HCT116 (cell line): ENCODE results near the gene TAF15. TPM values are rescaled to one million over a fixed set of nuclear protein-coding genes. Genes with fewer than 3 reads are reported as not detected.

Source experiments
- ATAC-seq: fragments of 200-7000 bp; cut with Tn5 transposase; 2 replicates; pipeline ENCODE4 v1.9.1; 2020; ENCODE audit warnings: mild to moderate bottlenecking, moderate library complexity
- BruUV-seq: library from RNA; stranded (reverse); fragments of 400-500 nt; replicated peaks from 2 replicates; lab custom pipeline; 2021; lab: Mats Ljungman, UMichigan
- CTCF ChIA-PET: fragments of 300-600 bp; sonication (Branson Sonifier 250); formaldehyde crosslinking; loops from one replicate; lab custom pipeline; 2021; ENCODE audit warnings: antibody characterized with exemption; lab: Charles Lee
- POLR2A ChIA-PET: fragments of 300-600, 350-600 bp; sonication (Branson Sonifier 250); formaldehyde crosslinking; loops from one replicate; lab custom pipeline; 2021; ENCODE audit warnings: antibody characterized with exemption; lab: Charles Lee
- RAD21 ChIA-PET, 2 experiments: fragments of 300-600 bp; sonication (Branson Sonifier 250); formaldehyde crosslinking; loops; one replicate each; lab custom pipeline; 2023; ENCODE audit warnings: low total read pairs in 2 of 2; ENCODE audit not compliant: uncharacterized antibody in 2 of 2, unreplicated experiment in 2 of 2, low non-redundant PET in 1 of 2; lab: Charles Lee
- DNase-seq: peaks from one replicate; pipeline ENCODE4 v3.0.0-alpha.2; 2010; ENCODE audit warnings: low read depth, low spot score
- H2AFZ ChIP-seq: fragments of 200-600 bp; shearing (Covaris generic), sonication (generic); 2 replicates; pipeline ENCODE4 v1.6.1; 2017; ENCODE audit warnings: low read depth, mixed run types, mixed read lengths, antibody characterized with exemption, low read length; ENCODE audit not compliant: poor library complexity, severe bottlenecking
- H3K27ac ChIP-seq: 2 replicates; pipeline ENCODE4 v1.5.1; 2012; ENCODE audit warnings: low read depth, low read length
- H3K27me3 ChIP-seq: fragments of 200-600 bp; sonication (generic); 2 replicates; pipeline ENCODE4 v1.6.1; 2016; ENCODE audit warnings: mixed run types, low read length, mixed read lengths; ENCODE audit not compliant: insufficient read depth
- H3K36me3 ChIP-seq, 2 experiments: fragments of 200-500 bp in 1 of 2; fragments of 200-600 bp in 1 of 2; sonication (Bioruptor generic) in 1 of 2; sonication (generic) in 1 of 2; 2 replicates each; pipeline versions ENCODE4 v1.5.1 to v1.6.1; 2014 to 2016; ENCODE audit warnings: low read length in 2 of 2, inconsistent platforms in 1 of 2, mixed read lengths in 1 of 2, mixed run types in 1 of 2; ENCODE audit not compliant: insufficient read depth in 2 of 2, control insufficient read depth in 1 of 2
- H3K4me1 ChIP-seq, 2 experiments: fragments of 200-600 bp in 1 of 2; sonication (generic) in 1 of 2; 2 replicates each; pipeline versions ENCODE4 v1.5.1 to v1.6.1; 2012 to 2017; ENCODE audit warnings: low read length in 2 of 2, inconsistent platforms in 1 of 2, mild to moderate bottlenecking in 1 of 2, mixed read lengths in 1 of 2, mixed run types in 1 of 2, moderate library complexity in 1 of 2; ENCODE audit not compliant: insufficient read depth in 2 of 2, control insufficient read depth in 1 of 2
- H3K4me2 ChIP-seq: fragments of 200-600 bp; sonication (generic); 2 replicates; pipeline ENCODE4 v1.6.1; 2017; ENCODE audit warnings: mixed run types, low read length, mixed read lengths
- H3K4me3 ChIP-seq, 2 experiments: fragments of 200-600 bp in 1 of 2; sonication (generic) in 1 of 2; replicated peaks in 1 of 2; 2 replicates each; pipeline ENCODE4 v1.5.1; 2011 to 2016; ENCODE audit warnings: low read length in 2 of 2, control low read depth in 1 of 2, low read depth in 1 of 2, mild to moderate bottlenecking in 1 of 2, mixed read lengths in 1 of 2, mixed run types in 1 of 2
- H3K79me2 ChIP-seq: fragments of 200-600 bp; sonication (generic); 2 replicates; pipeline ENCODE4 v1.6.1; 2017; ENCODE audit warnings: mild to moderate bottlenecking, mixed run types, low read length, moderate library complexity, mixed read lengths; ENCODE audit not compliant: insufficient read depth
- H3K9ac ChIP-seq: fragments of 200-600 bp; sonication (generic); 2 replicates; pipeline ENCODE4 v1.6.1; 2016; ENCODE audit warnings: low read length, mixed read lengths
- H3K9me2 ChIP-seq: fragments of 200-600 bp; sonication (generic), shearing (Covaris generic); 2 replicates; pipeline ENCODE4 v1.6.1; 2017; ENCODE audit warnings: mixed run types, mild to moderate bottlenecking, moderate library complexity; ENCODE audit not compliant: insufficient read depth
- H3K9me3 ChIP-seq, 2 experiments: fragments of 200-500 bp in 1 of 2; fragments of 200-600 bp in 1 of 2; sonication (Bioruptor generic) in 1 of 2; sonication (generic) in 1 of 2; 2 replicates each; pipeline ENCODE4 v1.6.1; 2014 to 2017; ENCODE audit warnings: low read length in 2 of 2, mixed read lengths in 2 of 2, inconsistent platforms in 1 of 2, low read depth in 1 of 2, mild to moderate bottlenecking in 1 of 2, mixed run types in 1 of 2, moderate library complexity in 1 of 2; ENCODE audit not compliant: control insufficient read depth in 1 of 2, insufficient read depth in 1 of 2
- H4K20me1 ChIP-seq: fragments of 200-600 bp; sonication (generic), shearing (Covaris generic); 2 replicates; pipeline ENCODE4 v1.6.1; 2017; ENCODE audit warnings: mixed run types, mild to moderate bottlenecking, moderate library complexity; ENCODE audit not compliant: insufficient read depth
- CTCF ChIP-seq, 3 experiments: fragments of 200-600 bp in 1 of 3; sonication (generic) in 1 of 3; IDR thresholded peaks in 2 of 3; conservative IDR thresholded peaks in 1 of 3; 2 replicates each; pipeline ENCODE4 v1.5.1; 2012 to 2017; ENCODE audit warnings: low read depth in 2 of 3, low read length in 2 of 3, antibody characterized with exemption in 1 of 3, borderline replicate concordance in 1 of 3, control low read depth in 1 of 3, mild to moderate bottlenecking in 1 of 3, mixed read lengths in 1 of 3, mixed run types in 1 of 3, moderate library complexity in 1 of 3; ENCODE audit not compliant: insufficient read depth in 1 of 3
- EGR1 ChIP-seq: IDR thresholded peaks from 2 replicates; pipeline ENCODE4 v1.6.1; 2012; ENCODE audit warnings: low read depth
- EZH2phosphoT487 ChIP-seq: fragments of 200-600 bp; IDR thresholded peaks from 2 replicates; pipeline ENCODE4 v1.6.1; 2018; ENCODE audit warnings: antibody characterized with exemption, borderline replicate concordance
- FOSL1 ChIP-seq: IDR thresholded peaks from 2 replicates; pipeline ENCODE4 v1.6.1; 2012; ENCODE audit warnings: low read depth
- JUND ChIP-seq: IDR thresholded peaks from 2 replicates; pipeline ENCODE4 v1.6.1; 2012
- MAX ChIP-seq: IDR thresholded peaks from 2 replicates; pipeline ENCODE4 v1.6.1; 2012
- POLR2A ChIP-seq: IDR thresholded peaks from 2 replicates; pipeline ENCODE4 v1.7.0; 2011; ENCODE audit warnings: borderline replicate concordance; ENCODE audit not compliant: insufficient read depth, insufficient read length; ENCODE audit errors: extremely low read depth
- POLR2AphosphoS5 ChIP-seq: IDR thresholded peaks from 2 replicates; pipeline ENCODE4 v1.6.1; 2011; ENCODE audit warnings: mild to moderate bottlenecking, low read depth, low read length, moderate library complexity
- REST ChIP-seq: IDR thresholded peaks from 2 replicates; pipeline ENCODE4 v1.6.1; 2012; ENCODE audit warnings: low read depth
- SIN3A ChIP-seq: IDR thresholded peaks from 2 replicates; pipeline ENCODE4 v1.6.1; 2012; ENCODE audit warnings: low read depth
- TCF7L2 ChIP-seq: IDR thresholded peaks from 2 replicates; pipeline ENCODE4 v1.7.0; 2011; ENCODE audit warnings: borderline replicate concordance, inconsistent platforms; ENCODE audit not compliant: insufficient read depth, insufficient read length; ENCODE audit errors: extremely low read depth
- YY1 ChIP-seq: IDR thresholded peaks from 2 replicates; pipeline ENCODE4 v1.6.1; 2011; ENCODE audit warnings: low read length, low read depth, moderate library complexity, mild to moderate bottlenecking; ENCODE audit not compliant: insufficient replicate concordance; ENCODE audit errors: extremely low read depth
- intact Hi-C: fragments of 100-400 bp; cut with micrococcal nuclease; formaldehyde crosslinking; loops from 2 replicates; pipeline ENCODE4 v1.10.0; 2022
- total RNA-seq: library from RNA; stranded (reverse); gene quantifications from one replicate; pipeline ENCODE4 v1.2.1, GENCODE V29; 2021; ENCODE audit not compliant: unreplicated experiment

TAF15 gene
- total RNA-seq, 1 experiment from 2014 or later: 346 TPM

- H3K9me2 ChIP-seq: no peaks in the 10 kb centered on the region
- DNase-seq (no peak), ATAC-seq (no peak)
- no peak overlapping the region for H3K4me3 ChIP-seq
- TF ChIP-seq EGR1 (no peak), EZH2phosphoT487 (no peak), FOSL1 (no peak), TCF7L2 (no peak), MAX (no peak), POLR2AphosphoS5 (no peak), JUND (no peak), POLR2A (no peak), YY1 (no peak), REST (no peak), SIN3A (no peak), CTCF (IDR thresholded peaks at IDR 0.05 in 2 of 3, conservative IDR thresholded peaks at IDR 0.05 in 1 of 3; ENCODE audit: borderline replicate concordance in 1 of 3, insufficient read depth in 1 of 3, low read depth in 2 of 3, low read length in 2 of 3) (no peak)
- no TSS peak for BruUV-seq
- H2AFZ ChIP-seq: no peak overlapping the region
- no peaks in the 10 kb centered on the region for H4K20me1 ChIP-seq
- intact Hi-C loops: loop anchor here (10.0 kb wide), 1 partner anchor 187 kb away; no protein-coding TSS in a partner anchor
- H3K27me3 ChIP-seq: no peaks in the 10 kb centered on the region
- peaks cover 7 to 20% of the 10 kb centered on the region in 2 experiments for H3K4me1 ChIP-seq
- no peak overlapping the region for H3K4me2 ChIP-seq
- H3K9me3 ChIP-seq: no peaks in the 10 kb centered on the region
- CTCF ChIA-PET: no interaction called here
- RAD21 ChIA-PET: no interaction called here
- no peaks in the 10 kb centered on the region for H3K79me2 ChIP-seq
- H3K36me3 ChIP-seq: no peaks in the 10 kb centered on the region
- H3K9ac ChIP-seq: no peak overlapping the region
- H3K27ac ChIP-seq: no peak overlapping the region
- POLR2A ChIA-PET: no interaction called here
These were observed 7.6 kb upstream of the TAF15 start for GRCh38 chr17:35801583-35802224.
